Liver (tissue), 9 donors: ENCODE measurements around the gene EVPL. TPM values are rescaled to one million over a fixed set of nuclear protein-coding genes. Genes with fewer than 3 reads are reported as not detected.
"Not testable (repeated sequence)": the region's sequence is repeated elsewhere in the genome, so short reads cannot be mapped to it uniquely, and the experiment has no call there.

Experiments
- DNase-seq: peaks from one replicate; pipeline ENCODE4 v3.0.0-alpha.2; 2017; ENCODE audit warnings: low spot score
- H3K27ac ChIP-seq, 2 donors: one replicate each; pipeline ENCODE4 v1.7.0; 2013; ENCODE audit warnings: inconsistent platforms in 2 of 2, low read length in 2 of 2, control low read depth in 1 of 2, low read depth in 1 of 2, mild to moderate bottlenecking in 1 of 2
- H3K27me3 ChIP-seq, 4 donors: one replicate each; pipeline versions ENCODE4 v1.6.1 to v1.7.0; 2013; ENCODE audit warnings: low read length in 3 of 4, inconsistent platforms in 1 of 4, mild to moderate bottlenecking in 1 of 4, moderate library complexity in 1 of 4; ENCODE audit not compliant: control insufficient read depth in 4 of 4, insufficient read depth in 4 of 4
- H3K36me3 ChIP-seq, 4 donors: one replicate each; pipeline versions ENCODE4 v1.6.1 to v1.7.0; 2013; ENCODE audit warnings: low read length in 3 of 4, mild to moderate bottlenecking in 3 of 4, low read depth in 1 of 4, moderate library complexity in 1 of 4; ENCODE audit not compliant: control insufficient read depth in 4 of 4, insufficient read depth in 3 of 4
- H3K4me1 ChIP-seq, 4 donors: one replicate each; pipeline versions ENCODE4 v1.6.1 to v1.7.0; 2013; ENCODE audit warnings: low read length in 3 of 4, mild to moderate bottlenecking in 3 of 4, moderate library complexity in 1 of 4; ENCODE audit not compliant: control insufficient read depth in 4 of 4, insufficient read depth in 4 of 4
- H3K4me3 ChIP-seq, 3 donors: one replicate each; pipeline versions ENCODE4 v1.6.1 to v1.7.0; 2013; ENCODE audit warnings: low read length in 3 of 3, control low read depth in 1 of 3, low read depth in 1 of 3, mild to moderate bottlenecking in 1 of 3
- H3K9ac ChIP-seq, 2 donors: one replicate each; pipeline ENCODE4 v1.7.0; 2013; ENCODE audit warnings: low read length in 2 of 2, mild to moderate bottlenecking in 2 of 2, moderate library complexity in 2 of 2, control low read depth in 1 of 2, low read depth in 1 of 2
- H3K9me3 ChIP-seq, 4 donors: one replicate each; pipeline versions ENCODE4 v1.6.1 to v1.7.0; 2013; ENCODE audit warnings: low read length in 3 of 4; ENCODE audit not compliant: control insufficient read depth in 4 of 4
- CTCF ChIP-seq: fragments of 150-350 bp; IDR thresholded peaks from 2 replicates; pipeline ENCODE4 v1.5.1; 2017; ENCODE audit warnings: improper control_type of control experiment, low read depth, low read length; ENCODE audit not compliant: missing input control
- EGR1 ChIP-seq, 2 donors: IDR thresholded peaks; 2 replicates each; pipeline ENCODE4 v1.6.1; 2016 to 2018; ENCODE audit warnings: antibody characterized with exemption in 2 of 2, low read depth in 2 of 2
- FOXA1 ChIP-seq: IDR thresholded peaks from 2 replicates; pipeline ENCODE4 v1.6.1; 2016; ENCODE audit warnings: antibody characterized with exemption
- FOXA2 ChIP-seq: IDR thresholded peaks from 2 replicates; pipeline ENCODE4 v1.6.1; 2016; ENCODE audit warnings: antibody characterized with exemption
- GABPA ChIP-seq, 2 donors: IDR thresholded peaks in 1 of 2; conservative IDR thresholded peaks in 1 of 2; 2 replicates each; pipeline ENCODE4 v1.6.1; 2016; ENCODE audit warnings: antibody characterized with exemption in 2 of 2, mild to moderate bottlenecking in 1 of 2, moderate library complexity in 1 of 2
- HNF4A ChIP-seq, 2 donors: conservative IDR thresholded peaks; 2 replicates each; pipeline ENCODE4 v1.6.1; 2016; ENCODE audit warnings: antibody characterized with exemption in 2 of 2, mild to moderate bottlenecking in 2 of 2
- HNF4G ChIP-seq: IDR thresholded peaks from 2 replicates; pipeline ENCODE4 v1.6.1; 2016; ENCODE audit warnings: antibody characterized with exemption
- JUND ChIP-seq, 2 donors: IDR thresholded peaks; 2 replicates each; pipeline ENCODE4 v1.6.1; 2016; ENCODE audit warnings: antibody characterized with exemption in 2 of 2
- MAX ChIP-seq: IDR thresholded peaks from 2 replicates; pipeline ENCODE4 v1.6.1; 2016; ENCODE audit warnings: antibody characterized with exemption
- NR2F2 ChIP-seq: IDR thresholded peaks from 2 replicates; pipeline ENCODE4 v1.6.1; 2016; ENCODE audit warnings: antibody characterized with exemption
- RAD21 ChIP-seq, 2 donors: IDR thresholded peaks; 2 replicates each; pipeline ENCODE4 v1.6.1; 2016; ENCODE audit warnings: antibody characterized with exemption in 2 of 2, mild to moderate bottlenecking in 2 of 2
- RXRA ChIP-seq, 2 donors: IDR thresholded peaks; 2 replicates each; pipeline ENCODE4 v1.6.1; 2017 to 2018; ENCODE audit warnings: antibody characterized with exemption in 2 of 2, mild to moderate bottlenecking in 1 of 2
- SP1 ChIP-seq: IDR thresholded peaks from 2 replicates; pipeline ENCODE4 v1.6.1; 2018; ENCODE audit warnings: antibody characterized with exemption, mild to moderate bottlenecking
- TAF1 ChIP-seq: conservative IDR thresholded peaks from 2 replicates; pipeline ENCODE4 v1.6.1; 2016; ENCODE audit warnings: antibody characterized with exemption, mild to moderate bottlenecking
- YY1 ChIP-seq: IDR thresholded peaks from 2 replicates; pipeline ENCODE4 v1.6.1; 2016; ENCODE audit warnings: antibody characterized with exemption, mild to moderate bottlenecking
- ZBTB33 ChIP-seq: IDR thresholded peaks from 2 replicates; pipeline ENCODE4 v1.6.1; 2016; ENCODE audit warnings: antibody characterized with exemption
- WGBS: extraction: QIAGEN DNeasy Blood & Tissue Kit; methylation state at CpG from one replicate; pipeline ENCODE4 v1.1.7; 2013; 5-methylcytosine and 5-hydroxymethylcytosine counted together
- polyA plus RNA-seq, 2 donors: library from polyadenylated mRNA; stranded (reverse) in 1 of 2; unstranded in 1 of 2; fragments of 200-250 nt in 1 of 2; fragments of >200 nt in 1 of 2; fragmentation: Nextera tagmentation in 1 of 2; extraction: Ambion mirVana in 1 of 2; gene quantifications; one replicate each; pipeline versions ENCODE4 v1.2.1 to v1.2.3, GENCODE V29; 2013 to 2015
- total RNA-seq, 2 donors: library from RNA; depleted of rRNA; stranded (reverse); fragments of >200 nt; gene quantifications; one replicate each; pipeline ENCODE4 v1.2.3, GENCODE V29; 2014
- TF ChIP-seq, protein P1 (sequence below): IDR thresholded peaks from 2 replicates; pipeline ENCODE4 v1.6.1; 2016; ENCODE audit warnings: antibody characterized with exemption
- TF ChIP-seq, protein P2 (sequence below): IDR thresholded peaks from 2 replicates; pipeline ENCODE4 v1.6.1; 2016; ENCODE audit warnings: antibody characterized with exemption, mild to moderate bottlenecking
- donor health status: healthy.
- donor health status: healthy.
- donor health status: healthy.
- donor health status: healthy.
- donor health status: healthy.

EVPL gene
- total and polyA plus RNA-seq, 4 donors = 0.03 to 0.33 (median 0.21) TPM; not detected in 1

DNA sequence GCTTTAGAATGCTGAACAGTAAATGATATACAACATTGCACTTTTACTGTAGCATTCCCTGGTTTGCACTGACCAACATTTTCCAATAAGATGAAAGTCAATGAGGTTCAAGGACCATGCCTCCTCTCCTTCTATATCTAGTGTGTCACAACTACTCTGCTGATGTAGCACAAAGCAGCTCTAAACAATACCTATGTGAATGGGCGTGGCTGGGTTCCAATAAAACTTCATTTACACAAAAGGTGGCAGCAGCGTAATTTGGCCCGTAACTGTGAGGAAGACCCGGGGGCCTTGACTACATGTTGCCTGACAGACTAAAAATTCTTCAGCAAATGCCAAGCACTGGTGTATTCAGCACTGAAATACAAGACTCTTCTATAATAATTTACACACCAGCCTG, 38.7 kb upstream of the EVPL start:
- no peak for TF ChIP-seq EGR1 (IDR thresholded peaks at IDR 0.05; ENCODE audit: low read depth in 2 of 2)
- TF ChIP-seq, protein P1, sequence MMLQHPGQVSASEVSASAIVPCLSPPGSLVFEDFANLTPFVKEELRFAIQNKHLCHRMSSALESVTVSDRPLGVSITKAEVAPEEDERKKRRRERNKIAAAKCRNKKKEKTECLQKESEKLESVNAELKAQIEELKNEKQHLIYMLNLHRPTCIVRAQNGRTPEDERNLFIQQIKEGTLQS = no peak
- Histone ChIP-seq H3K4me3 (no peak overlapping the region), H3K9ac (no peak overlapping the region), H3K36me3 (peaks cover 14 to 58% (median 45%) of the 10 kb centered on the region in 4 donors), H3K27me3 (no peaks in the 10 kb centered on the region), H3K4me1 (peaks cover 2 to 10% (median 6%) of the 10 kb centered on the region in 4 donors), H3K27ac (no peak overlapping the region), H3K9me3 (no peaks in the 10 kb centered on the region)
- 86% methylated on average over 4 of the region's 4 CpGs for WGBS
- no peak for DNase-seq

- H3K27ac ChIP-seq = no peak overlapping the region
- no peaks in the 10 kb centered on the region for H3K27me3 ChIP-seq
- H3K4me3 ChIP-seq = no peak overlapping the region
- no peak for DNase-seq
- TF ChIP-seq CTCF = no peak
- no peak for TF ChIP-seq JUND (IDR thresholded peaks at IDR 0.05)
- no peak for TF ChIP-seq NR2F2
- TF ChIP-seq, protein P1 = no peak
- TF ChIP-seq RXRA (IDR thresholded peaks at IDR 0.05) = no peak
- no peak for TF ChIP-seq MAX
- no peak for TF ChIP-seq SP1
- no peak for TF ChIP-seq HNF4A (conservative IDR thresholded peaks at IDR 0.05)
- no peak for TF ChIP-seq TAF1
- TF ChIP-seq, protein P2, sequence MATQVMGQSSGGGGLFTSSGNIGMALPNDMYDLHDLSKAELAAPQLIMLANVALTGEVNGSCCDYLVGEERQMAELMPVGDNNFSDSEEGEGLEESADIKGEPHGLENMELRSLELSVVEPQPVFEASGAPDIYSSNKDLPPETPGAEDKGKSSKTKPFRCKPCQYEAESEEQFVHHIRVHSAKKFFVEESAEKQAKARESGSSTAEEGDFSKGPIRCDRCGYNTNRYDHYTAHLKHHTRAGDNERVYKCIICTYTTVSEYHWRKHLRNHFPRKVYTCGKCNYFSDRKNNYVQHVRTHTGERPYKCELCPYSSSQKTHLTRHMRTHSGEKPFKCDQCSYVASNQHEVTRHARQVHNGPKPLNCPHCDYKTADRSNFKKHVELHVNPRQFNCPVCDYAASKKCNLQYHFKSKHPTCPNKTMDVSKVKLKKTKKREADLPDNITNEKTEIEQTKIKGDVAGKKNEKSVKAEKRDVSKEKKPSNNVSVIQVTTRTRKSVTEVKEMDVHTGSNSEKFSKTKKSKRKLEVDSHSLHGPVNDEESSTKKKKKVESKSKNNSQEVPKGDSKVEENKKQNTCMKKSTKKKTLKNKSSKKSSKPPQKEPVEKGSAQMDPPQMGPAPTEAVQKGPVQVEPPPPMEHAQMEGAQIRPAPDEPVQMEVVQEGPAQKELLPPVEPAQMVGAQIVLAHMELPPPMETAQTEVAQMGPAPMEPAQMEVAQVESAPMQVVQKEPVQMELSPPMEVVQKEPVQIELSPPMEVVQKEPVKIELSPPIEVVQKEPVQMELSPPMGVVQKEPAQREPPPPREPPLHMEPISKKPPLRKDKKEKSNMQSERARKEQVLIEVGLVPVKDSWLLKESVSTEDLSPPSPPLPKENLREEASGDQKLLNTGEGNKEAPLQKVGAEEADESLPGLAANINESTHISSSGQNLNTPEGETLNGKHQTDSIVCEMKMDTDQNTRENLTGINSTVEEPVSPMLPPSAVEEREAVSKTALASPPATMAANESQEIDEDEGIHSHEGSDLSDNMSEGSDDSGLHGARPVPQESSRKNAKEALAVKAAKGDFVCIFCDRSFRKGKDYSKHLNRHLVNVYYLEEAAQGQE = no peak
- no peak for TF ChIP-seq RAD21 (IDR thresholded peaks at IDR 0.05)
- no peak for TF ChIP-seq GABPA (IDR thresholded peaks at IDR 0.05 in 1 of 2, conservative IDR thresholded peaks at IDR 0.05 in 1 of 2)
- TF ChIP-seq FOXA2 = no peak
- no peak for TF ChIP-seq FOXA1
- TF ChIP-seq ZBTB33 = no peak
- TF ChIP-seq YY1 = no peak
- no peak for TF ChIP-seq HNF4G
- TF ChIP-seq EGR1 (IDR thresholded peaks at IDR 0.05; ENCODE audit: low read depth in 2 of 2) = no peak
- H3K9ac ChIP-seq = no peak overlapping the region
- WGBS = 90% methylated on average over 15 of the region's 15 CpGs
- H3K4me1 ChIP-seq = no peaks in the 10 kb centered on the region
- H3K9me3 ChIP-seq = no peaks in the 10 kb centered on the region
- H3K36me3 ChIP-seq = peaks cover 24 to 72% (median 57%) of the 10 kb centered on the region in 4 donors
Observed at GRCh38 chr17:76063875-76064546, 36.9 kb upstream of the EVPL start.

- 92% methylated on average over 6 of the region's 6 CpGs for WGBS
- H3K27ac ChIP-seq, H3K4me3 ChIP-seq, H3K4me1 ChIP-seq, H3K27me3 ChIP-seq, DNase-seq, H3K9ac ChIP-seq, H3K9me3 ChIP-seq: not testable (repeated sequence)
- H3K36me3 ChIP-seq = peaks cover 34 to 81% (median 57%) of the 10 kb centered on the region in 4 donors
Observed at GRCh38 chr17:76058264-76058663, 31.2 kb upstream of the EVPL start.
